ENCODE data around the gene SIGLEC8.
"Not testable (repeated sequence)": the region's sequence is repeated elsewhere in the genome, so short reads cannot be mapped to it uniquely, and the experiment has no call there.

Gene SIGLEC8

DNA sequence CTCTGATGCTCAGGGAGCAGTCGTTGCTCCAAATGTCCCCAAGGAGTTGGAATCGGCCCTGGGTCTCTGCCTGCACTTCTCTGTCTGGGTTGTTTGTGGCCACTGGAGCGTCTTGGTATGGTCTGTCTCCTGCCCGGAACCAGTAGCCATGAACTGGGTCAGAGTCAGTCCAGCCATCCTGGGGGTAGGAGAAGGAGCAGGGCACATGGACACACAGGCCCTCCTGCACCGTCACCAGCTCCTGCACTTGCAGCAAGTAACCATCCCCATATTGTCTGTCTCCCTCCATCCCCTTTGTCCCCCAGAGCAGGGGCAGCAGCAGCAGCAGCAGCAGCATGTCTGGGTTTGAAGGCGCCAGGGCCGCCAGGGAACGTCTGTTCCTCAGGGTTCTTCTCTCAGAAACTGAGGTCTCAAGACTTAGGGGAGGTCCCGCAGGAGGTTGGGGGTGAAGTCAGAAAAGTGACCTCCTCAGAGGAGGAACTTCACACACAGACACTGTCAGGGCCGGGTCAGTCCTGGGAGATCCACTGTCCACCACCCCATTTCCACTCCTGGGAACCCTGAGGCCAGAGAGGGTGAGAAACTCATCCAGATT lies at the start of gene SIGLEC8:
Gene SIGLEC8, minus strand, starts transcription at position 404 of the 595 bp plus-strand sequence. Its CDS starts 67 bp downstream, at position 337.
- DNase-seq (ENCODE audit: low read depth) = no peak

DNA sequence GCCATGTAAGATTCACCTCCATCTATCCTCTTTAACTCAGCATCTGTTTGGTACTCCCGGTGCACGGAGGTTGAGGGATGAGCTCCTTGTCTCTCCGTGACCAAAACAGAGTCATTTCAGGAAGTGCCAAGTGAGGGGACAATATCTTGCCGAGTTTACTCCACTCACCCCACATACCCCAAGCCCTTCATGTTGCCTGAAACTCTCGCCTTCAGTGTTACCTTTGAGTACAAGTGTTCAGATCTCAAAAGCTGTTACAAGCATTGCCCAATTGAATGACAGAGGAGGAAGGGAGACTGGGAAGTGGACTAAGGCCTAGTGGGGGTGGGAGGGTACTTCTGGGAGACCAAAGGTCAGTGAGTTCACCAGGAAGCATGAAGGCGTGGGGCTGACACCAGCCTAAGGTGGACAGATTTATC lies 49.4 kb upstream of the SIGLEC8 start:
- no peak for DNase-seq (ENCODE audit: low read depth)

- no peak for DNase-seq (ENCODE audit: low read depth)
Observed at GRCh38 chr19:51507192-51507591, 48.9 kb upstream of the SIGLEC8 start.

DNA sequence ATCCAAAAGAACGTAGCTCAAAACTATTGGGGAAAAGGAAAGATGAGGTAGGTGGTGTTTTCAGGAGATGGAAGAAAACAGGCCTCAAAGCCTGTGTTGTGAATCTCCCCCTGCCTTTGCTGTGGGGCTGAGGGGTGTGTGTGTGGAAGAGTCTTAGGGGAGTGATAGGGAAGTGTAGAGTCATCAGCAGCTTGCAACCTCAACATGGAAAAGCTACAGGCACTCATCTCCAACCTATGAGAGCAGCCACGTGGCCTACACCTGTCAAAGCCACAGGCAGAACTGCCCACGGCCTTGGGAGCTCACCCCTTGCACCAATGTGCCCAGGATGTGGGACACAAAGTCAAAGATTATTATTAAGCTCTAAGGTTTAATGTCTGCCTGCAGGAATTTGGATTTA lies 47.6 kb upstream of the SIGLEC8 start:
- DNase-seq (ENCODE audit: low read depth) = no peak

- no peak for DNase-seq (ENCODE audit: low read depth)
Observed at GRCh38 chr19:51503896-51504295, 45.6 kb upstream of the SIGLEC8 start.

GRCh38 chr19:51503286-51503817 lies 45.1 kb upstream of the SIGLEC8 start:
- DNase-seq (ENCODE audit: low read depth) = no peak

DNA sequence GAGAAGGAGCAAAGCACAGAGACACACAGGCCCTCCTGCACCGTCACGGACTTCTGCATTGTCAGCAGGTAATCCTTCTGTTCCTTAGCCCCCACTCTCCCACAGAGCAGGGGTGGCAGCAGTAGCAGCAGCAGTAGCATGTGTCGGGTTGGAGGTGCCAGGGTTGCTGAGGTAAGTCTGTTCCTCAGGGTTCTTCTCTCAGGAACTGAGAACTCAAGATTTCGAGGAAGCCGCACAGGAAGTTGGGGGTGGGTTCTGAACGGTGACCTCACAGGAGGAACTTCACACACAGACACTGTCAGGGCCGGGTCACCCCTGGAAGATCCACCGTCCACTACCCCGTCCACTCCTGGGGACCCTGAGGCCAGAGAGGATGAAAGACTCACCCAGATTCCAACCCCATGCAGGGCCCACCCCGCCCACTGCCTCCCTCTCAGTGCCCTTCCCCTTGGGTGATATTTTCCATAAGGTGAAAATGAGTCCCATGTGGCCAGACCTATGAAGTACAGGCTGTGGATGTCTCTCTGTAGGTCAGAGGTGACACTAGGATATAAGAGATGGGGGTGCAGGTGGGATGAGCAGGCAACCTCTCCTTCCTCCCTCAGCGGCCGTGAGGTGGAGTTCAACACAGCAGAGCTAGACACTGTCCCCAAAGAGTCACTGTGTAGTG lies 43.5 kb upstream of the SIGLEC8 start, which contains the start of gene SIGLEC12:
Gene SIGLEC12, minus strand, starts transcription at position 207 of the 670 bp plus-strand sequence. Its CDS starts 67 bp downstream, at position 140.
- no peak for DNase-seq (ENCODE audit: low read depth)

DNA sequence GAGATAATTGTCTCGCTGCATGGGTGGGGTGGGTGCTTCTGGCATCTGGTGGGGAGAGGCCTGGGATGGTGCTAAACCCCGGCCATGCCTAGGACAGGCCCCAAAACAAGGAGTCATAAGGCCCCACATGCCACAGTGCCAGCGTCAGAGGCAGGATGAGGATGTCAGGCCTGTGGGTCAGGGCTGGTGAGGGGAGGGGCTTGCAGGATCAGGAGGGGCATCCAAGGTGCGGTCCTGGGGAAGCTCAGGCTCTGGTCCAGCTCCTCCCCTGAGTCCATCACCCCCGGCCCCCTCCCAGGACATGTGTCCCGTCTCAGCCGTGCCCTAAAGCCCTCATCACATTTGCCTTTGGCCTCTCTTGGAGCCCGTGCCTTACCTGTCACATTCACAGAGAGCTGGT lies 42.7 kb upstream of the SIGLEC8 start:
- not testable (repeated sequence) for DNase-seq (ENCODE audit: low read depth)

DNA sequence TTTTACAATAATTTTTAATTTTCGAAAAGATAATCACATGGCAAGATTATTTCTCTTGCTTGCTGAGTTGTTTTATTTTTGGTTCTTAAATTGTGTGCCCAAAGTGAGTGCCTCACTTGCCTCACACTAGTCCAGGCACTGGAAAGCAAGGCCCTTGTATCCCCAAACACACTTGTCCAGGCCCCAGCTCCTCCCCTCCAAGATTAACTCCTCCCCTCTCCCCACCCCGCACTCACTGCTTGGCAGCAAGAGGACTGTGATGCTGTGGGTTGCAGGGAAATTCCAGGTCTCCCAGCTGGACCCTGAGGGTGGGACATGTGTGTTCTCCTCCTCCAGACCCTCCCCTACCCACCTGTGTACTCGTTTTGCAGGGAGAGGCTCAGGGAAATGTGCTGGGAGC lies 39.4 kb upstream of the SIGLEC8 start:
- no peak for DNase-seq (ENCODE audit: low read depth)

DNA sequence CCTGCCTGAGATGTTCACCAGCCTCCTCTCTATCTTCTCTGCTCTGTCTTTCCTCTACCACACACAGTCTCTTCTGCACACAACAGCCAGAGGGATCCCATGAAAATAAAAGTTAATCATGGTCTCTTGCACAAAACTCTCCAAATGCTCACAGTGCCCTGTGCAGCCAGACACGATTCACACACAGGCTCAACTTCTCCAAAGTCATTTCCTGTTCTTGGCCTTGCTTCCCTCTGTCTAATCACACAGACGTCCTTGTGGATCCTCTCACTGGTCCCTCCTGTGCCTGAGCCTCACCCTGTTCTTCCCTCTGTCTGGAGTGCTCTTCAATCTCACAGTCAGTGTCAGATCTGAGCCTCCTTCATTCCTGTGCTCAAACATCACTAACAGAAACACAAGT lies 35.5 kb upstream of the SIGLEC8 start:
- no peak for DNase-seq (ENCODE audit: low read depth)

GRCh38 chr19:51491586-51491985 lies 33.3 kb upstream of the SIGLEC8 start:
- DNase-seq (ENCODE audit: low read depth) = no peak

DNA sequence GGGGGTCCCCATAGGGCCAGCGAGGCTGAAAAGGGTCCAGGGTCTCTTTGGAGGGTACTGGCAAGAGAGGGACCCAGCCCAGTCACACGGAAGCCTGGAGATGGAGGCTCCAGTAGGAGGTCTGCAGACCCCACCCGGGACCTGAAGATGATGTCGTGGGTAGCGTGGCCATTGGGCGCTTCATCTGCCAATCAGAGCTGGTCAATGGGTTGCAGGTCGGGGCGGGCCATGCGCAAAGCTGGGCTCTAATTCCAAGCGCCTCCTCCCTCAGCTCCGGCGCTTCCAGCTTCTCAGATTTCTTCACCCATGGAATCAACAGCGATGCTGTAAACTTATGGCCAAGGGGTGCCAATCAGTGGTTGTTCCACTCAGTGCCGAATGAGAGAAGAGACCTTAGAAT lies 32.4 kb upstream of the SIGLEC8 start:
- no peak for DNase-seq (ENCODE audit: low read depth)

DNA sequence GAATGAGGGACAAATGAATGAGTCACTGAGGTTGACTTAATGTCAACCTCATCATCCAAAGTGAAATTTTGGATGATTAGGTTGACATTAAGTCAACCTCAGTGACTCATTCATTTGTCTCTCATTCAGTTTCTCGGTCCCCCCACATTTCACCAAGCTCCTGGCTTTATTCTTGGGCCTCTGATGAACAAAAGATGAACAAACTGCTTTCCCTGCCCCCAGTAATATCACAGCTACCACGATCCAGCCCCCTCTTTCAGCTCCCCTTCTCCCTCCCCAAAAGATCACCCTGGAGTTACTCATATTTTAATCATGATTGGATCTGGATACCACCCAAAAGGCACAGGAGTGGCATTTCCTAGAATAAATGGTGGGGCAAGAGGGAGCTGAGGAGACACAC lies 30.9 kb upstream of the SIGLEC8 start:
- DNase-seq (ENCODE audit: low read depth) = no peak

DNA sequence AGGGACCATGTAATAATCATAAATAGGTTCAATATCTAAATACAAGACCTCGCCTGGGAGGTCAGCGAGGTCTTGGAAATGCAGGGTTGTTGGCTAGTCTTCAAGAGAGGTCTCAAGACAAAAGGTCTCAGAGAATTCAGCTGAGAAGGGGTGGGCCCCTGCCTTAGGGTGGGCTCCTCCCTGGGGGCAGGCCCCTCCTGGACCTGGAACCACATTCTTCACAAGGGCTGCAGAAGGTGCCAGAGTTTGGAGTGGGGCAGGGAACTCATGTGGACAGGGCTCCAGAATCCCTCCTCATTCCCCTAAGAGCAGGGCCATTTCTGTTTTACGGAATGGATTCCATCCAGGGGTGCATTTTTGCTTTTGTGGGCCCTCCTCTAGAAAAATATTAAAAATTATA lies 30.2 kb upstream of the SIGLEC8 start:
- DNase-seq (ENCODE audit: low read depth) = no peak

DNA sequence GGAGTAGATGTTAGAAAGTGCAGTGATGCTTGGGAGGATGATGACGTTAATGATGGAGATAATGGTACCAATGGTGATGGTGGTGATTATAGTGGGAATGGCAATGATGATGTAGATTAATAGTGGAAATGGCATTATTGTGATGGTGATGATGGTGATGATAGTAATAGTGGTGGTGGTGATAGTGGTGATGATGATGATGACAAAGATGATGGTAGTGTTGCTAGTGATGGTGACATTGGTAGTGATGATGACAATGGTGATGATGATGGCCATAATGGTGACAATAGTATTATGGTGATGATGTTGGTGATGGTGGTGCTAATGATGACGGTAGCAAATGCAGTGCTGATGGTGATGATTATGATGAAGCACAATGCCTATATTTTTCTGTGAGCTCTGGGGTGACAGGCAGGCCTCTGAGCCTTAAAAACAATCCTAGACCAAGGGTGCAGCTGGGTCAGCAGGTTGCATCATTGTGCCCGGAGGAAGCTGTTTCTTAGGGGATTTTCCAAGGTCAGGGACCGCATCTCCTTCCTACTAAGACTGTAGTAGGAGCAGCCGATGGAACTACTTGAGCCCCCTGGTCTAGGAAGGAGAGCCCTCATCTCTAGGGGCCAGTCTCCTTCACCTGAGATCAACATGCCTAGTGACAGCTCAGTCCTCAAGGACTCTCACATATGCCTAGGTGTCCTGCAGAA lies 27.9 kb upstream of the SIGLEC8 start:
- no peak for DNase-seq (ENCODE audit: low read depth)

DNA sequence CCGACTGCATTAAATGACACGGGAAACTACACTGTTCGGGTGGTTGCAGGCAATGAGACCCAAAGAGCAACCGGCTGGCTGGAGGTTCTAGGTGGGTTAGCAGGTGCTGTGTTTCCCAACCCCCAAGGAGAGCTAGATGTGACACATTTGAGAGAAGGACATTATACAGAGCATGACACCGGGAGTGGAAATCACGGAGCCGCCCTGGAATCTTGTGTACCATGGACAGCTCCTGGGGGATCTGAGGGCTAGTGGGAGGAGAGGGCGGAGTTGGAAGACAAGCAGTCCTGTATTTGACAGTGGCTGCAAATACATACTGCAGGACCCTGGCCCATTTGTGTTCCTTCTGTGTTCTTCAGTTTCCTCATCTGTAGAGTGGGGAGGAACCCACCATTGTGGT lies 22.3 kb upstream of the SIGLEC8 start:
- no peak for DNase-seq (ENCODE audit: low read depth)

GRCh38 chr19:51479531-51480331 lies 21.5 kb upstream of the SIGLEC8 start:
- no peak for DNase-seq (ENCODE audit: low read depth)

DNA sequence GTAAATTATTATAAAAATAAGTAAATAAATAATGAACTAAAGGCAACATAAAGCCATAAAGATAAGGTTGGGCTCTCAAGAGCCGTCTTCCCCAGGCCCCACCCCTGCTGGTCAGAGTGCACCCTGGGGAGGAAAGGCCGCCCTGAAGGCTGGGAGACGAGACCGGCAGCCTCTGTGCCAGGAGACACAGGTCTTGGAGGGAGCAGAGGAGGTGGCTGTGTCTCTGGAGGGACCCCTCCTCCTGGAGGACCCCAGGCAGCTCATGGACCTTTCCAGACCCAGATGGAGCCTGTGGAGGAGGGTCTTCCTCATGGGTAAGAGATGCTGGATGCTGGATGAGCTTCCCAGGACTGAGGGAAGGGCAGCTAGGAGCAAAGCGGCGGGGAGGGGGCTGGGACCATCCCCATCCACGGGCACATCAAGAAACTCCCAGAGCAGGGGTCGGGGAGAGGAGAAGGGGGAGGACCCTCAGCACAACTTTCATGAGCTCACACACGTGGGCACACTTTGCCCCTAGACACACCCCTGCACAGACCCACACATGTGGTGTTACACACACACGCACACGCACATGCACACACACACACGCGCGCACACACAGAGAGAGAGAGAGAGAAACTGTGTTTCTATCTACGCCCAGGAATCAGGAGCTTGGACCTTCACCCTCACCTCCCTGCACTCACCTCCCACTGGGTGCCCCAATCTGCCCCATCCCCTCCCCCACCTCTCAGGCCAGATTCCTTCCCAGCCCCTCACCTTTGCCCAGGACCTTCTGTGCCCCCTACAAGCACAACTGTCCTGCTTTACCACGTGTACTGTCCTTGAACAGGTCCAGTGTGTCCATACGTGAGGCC lies 20.4 kb upstream of the SIGLEC8 start, which contains the start of gene CEACAM18:
Gene CEACAM18, plus strand, starts transcription at position 159 of the 854 bp plus-strand sequence.
- DNase-seq (ENCODE audit: low read depth) = no peak

- no peak for DNase-seq (ENCODE audit: low read depth)
Observed at GRCh38 chr19:51477344-51477743, 19.1 kb upstream of the SIGLEC8 start.

GRCh38 chr19:51476164-51476563 lies 17.9 kb upstream of the SIGLEC8 start:
- no peak for DNase-seq (ENCODE audit: low read depth)
